Mucosa of descending colon (tissue), 3 donors: ENCODE data around the gene ATAD3B. TPM values are rescaled to one million over a fixed set of nuclear protein-coding genes. Genes with fewer than 3 reads are reported as not detected.

Experiments
- ATAC-seq: fragments of 200-7000 bp; cut with Tn5 transposase; one replicate; pipeline ENCODE4 v1.9.1; 2020; ENCODE audit warnings: mild to moderate bottlenecking, moderate library complexity
- DNase-seq, 3 donors: peaks; one replicate each; pipeline ENCODE4 v3.0.0-alpha.2; 2020
- H3K36me3 ChIP-seq: fragments of 200-600 bp; one replicate; pipeline ENCODE4 v1.8.0; 2021; ENCODE audit warnings: low read depth, mild to moderate bottlenecking
- H3K4me1 ChIP-seq: fragments of 200-600 bp; one replicate; pipeline ENCODE4 v1.8.0; 2021; ENCODE audit warnings: low read depth, mild to moderate bottlenecking
- H3K4me3 ChIP-seq: fragments of 200-600 bp; one replicate; pipeline ENCODE4 v1.8.0; 2021; ENCODE audit warnings: mild to moderate bottlenecking
- H3K9me3 ChIP-seq: fragments of 200-600 bp; one replicate; pipeline ENCODE4 v1.8.0; 2021; ENCODE audit warnings: mild to moderate bottlenecking
- intact Hi-C, 2 donors: fragments of 100-400 bp; cut with DNase I in 1 of 2; cut with micrococcal nuclease in 1 of 2; formaldehyde crosslinking; loops; one replicate each; pipeline versions ENCODE4 v1.11.0 to v1.11.1; 2022; cut with DNase I, micrococcal nuclease
- total RNA-seq, 3 donors: library from RNA; stranded (reverse); fragmentation: NEBNext Ultra II Directional in 2 of 3; extraction: Animal tissue kit (Norgen Biotek cat#: 25700) in 2 of 3; gene quantifications; one replicate each; pipeline versions ENCODE4 v1.2.1 to v1.2.4, GENCODE V29; 2021 to 2023
- TF ChIP-seq, protein P1 (sequence below): fragments of 200-600 bp; IDR thresholded peaks from one replicate; pipeline ENCODE4 v1.8.0; 2022; ENCODE audit warnings: antibody characterized with exemption, mild to moderate bottlenecking
- donor health status: DM: no; HTN: no; CAD: no; lungs with moderate emphysema.
- donor health status: DM: no; HTN: no; CAD: no.
- donor health status: DM: no; HTN: yes; CAD: no.

ATAD3B gene
- total RNA-seq, 3 donors from 2014 or later: 22.8 to 30.9 (median 25.4) TPM

DNA sequence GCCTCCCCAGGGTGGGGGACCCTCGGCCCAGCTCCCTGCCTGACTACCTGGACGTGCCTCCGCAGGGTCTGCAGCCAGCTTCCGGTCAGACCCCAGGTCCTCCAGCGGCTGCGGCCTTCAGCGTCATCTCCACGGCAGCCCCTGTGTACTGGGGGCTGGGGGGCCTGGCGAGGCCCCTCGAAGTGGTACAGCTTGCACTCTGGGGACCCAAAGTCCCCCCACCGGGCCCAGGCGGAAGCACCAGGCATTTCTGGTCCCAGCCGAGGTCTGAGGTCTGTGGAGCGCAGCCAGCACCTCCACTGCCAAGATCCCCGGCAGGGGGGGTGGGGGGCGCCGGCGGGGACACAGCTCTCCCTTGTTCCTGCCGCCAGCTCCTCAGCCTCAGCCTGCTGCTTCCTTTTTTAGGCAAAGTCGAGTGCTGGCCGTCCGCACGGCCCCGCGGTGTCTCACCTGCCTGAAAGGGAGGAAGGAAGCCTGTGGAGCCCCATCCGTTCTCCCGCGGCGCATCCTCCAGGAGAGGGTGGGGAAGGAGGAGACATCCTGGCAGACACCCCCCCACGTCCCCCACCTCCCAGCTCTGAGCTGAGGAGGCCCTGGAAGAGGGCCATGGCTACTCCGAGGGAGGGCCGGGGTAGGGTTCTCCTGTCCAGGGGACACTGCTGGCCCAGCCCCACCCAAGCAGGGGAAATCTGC lies 37.3 kb upstream of the ATAD3B start:
- H3K9me3 ChIP-seq: no peaks in the 10 kb centered on the region
- no peaks in the 10 kb centered on the region for H3K36me3 ChIP-seq
- TF ChIP-seq, protein P1, sequence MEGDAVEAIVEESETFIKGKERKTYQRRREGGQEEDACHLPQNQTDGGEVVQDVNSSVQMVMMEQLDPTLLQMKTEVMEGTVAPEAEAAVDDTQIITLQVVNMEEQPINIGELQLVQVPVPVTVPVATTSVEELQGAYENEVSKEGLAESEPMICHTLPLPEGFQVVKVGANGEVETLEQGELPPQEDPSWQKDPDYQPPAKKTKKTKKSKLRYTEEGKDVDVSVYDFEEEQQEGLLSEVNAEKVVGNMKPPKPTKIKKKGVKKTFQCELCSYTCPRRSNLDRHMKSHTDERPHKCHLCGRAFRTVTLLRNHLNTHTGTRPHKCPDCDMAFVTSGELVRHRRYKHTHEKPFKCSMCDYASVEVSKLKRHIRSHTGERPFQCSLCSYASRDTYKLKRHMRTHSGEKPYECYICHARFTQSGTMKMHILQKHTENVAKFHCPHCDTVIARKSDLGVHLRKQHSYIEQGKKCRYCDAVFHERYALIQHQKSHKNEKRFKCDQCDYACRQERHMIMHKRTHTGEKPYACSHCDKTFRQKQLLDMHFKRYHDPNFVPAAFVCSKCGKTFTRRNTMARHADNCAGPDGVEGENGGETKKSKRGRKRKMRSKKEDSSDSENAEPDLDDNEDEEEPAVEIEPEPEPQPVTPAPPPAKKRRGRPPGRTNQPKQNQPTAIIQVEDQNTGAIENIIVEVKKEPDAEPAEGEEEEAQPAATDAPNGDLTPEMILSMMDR: no peak
- DNase-seq: peak; percentile 39 to 69 (median 67)
- no peak overlapping the region for H3K4me3 ChIP-seq
- ATAC-seq: no peak
- intact Hi-C loops: no loop called here
- peaks cover 68% of the 10 kb centered on the region for H3K4me1 ChIP-seq

DNA sequence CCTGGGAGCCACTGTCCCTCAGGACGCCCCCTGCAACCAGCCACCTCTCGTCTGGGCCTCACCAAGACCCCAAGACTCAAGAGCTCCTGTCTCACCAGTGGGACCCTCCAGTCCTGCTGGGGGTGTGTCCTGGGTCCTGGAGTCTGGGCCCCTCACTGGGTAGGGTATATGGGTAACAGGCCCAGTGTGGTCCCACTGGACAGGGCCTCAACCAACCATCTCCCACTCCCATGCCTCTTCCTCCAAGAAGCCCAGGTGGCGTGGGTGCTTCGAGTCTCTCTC lies 36.8 kb upstream of the ATAD3B start:
- ATAC-seq (no peak), DNase-seq (peak in 1 of 3 donors; percentile 8)
- H3K4me3 ChIP-seq: no peak overlapping the region
- H3K9me3 ChIP-seq: no peaks in the 10 kb centered on the region
- TF ChIP-seq, protein P1: no peak
- H3K4me1 ChIP-seq: peaks cover 65% of the 10 kb centered on the region
- no peaks in the 10 kb centered on the region for H3K36me3 ChIP-seq
- intact Hi-C loops: no loop called here

DNA sequence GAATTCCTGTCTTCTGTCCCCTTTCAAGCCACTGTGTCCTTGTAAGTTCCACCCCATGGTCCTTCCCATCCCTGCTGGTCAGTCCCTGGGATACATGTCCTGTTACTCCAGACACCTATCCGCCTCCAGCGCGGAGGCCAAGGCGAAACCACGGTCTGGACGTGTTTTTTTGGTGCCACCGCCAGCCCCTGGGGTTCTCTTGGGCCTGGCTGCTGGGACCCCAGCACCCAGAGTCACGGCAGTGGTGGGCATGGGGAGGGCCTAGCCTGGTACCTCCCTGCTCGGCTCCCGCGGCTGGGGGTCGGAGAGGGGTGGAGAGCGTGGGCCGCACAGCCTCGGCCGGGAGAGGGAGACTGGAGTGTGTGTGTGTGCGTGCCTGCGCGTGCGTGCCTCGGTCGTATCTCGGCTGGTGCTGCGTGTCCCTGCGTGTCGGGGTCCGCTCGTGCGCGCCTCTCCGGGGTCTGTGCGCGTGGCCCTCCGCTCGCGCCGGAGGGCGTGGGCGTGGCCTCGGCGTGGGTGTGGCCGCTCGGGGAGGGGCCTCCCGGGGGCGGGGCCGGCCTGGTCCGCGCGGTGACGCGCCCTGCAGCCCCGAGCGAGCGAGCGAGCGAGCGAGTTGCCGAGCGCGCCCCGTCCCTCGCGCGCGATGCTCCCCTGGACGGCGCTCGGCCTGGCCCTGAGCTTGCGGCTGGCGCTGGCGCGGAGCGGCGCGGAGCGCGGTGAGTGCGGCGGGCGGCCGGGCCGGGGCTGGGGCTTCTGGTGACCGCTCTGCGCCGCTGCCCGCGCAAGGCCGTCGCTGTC lies 36.3 kb upstream of the ATAD3B start, which contains the start of gene VWA1:
TSS of gene VWA1 (plus strand) at position 585 of the 798 bp plus-strand sequence. CDS start at position 644, 59 bp downstream.
- DNase-seq: peak; percentile 80 to 89 (median 84)

DNA sequence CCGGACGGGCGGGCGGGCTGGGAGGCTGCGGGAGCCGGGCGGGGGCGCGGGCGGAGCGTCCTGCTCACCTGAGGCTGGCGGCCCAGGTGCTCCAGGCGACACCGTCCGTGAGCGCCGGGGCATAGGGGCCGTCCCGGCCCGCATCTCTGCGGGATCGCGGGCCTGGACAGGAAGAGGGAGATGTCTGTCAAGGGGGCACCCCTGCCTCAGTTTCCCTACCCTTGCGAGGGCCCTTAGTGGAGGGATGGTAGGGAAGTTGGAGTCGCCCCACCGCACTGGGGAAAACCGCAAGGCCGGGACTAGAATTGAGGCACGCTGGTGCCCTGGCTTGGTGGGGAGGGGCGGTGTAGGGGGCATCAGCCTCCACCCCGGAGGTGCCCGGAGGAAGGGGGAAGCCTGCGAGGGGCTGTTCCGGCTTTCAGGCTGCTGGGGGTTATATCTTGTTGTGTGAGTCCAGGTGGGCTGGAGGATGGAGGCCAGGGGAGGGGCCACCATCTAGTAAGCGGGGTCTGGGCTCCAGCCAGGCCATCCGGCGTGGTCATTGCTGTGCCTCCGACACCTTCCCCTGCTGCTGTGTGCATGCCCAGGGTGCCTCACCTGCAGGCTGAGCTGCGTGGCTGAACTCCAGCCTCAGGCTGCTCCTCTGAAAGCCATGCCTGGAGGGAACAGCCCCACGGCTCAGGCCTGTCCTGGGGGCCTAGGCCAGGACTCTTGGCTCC lies 35.5 kb upstream of the ATAD3B start:
- intact Hi-C loops: no loop called here
- Histone ChIP-seq H3K36me3 (no peaks in the 10 kb centered on the region), H3K4me3 (peak overlapping the region; percentile 17), H3K9me3 (no peaks in the 10 kb centered on the region), H3K4me1 (peaks cover 63% of the 10 kb centered on the region)
- DNase-seq (peak; percentile 12 to 49 (median 47)), ATAC-seq (no peak)
- TF ChIP-seq, protein P1: no peak

More for the DNA sequence above, 36.3 kb upstream of the ATAD3B start, which contains the start of gene VWA1:
- ATAC-seq: peak; percentile 63
- TF ChIP-seq, protein P1: no peak
- H3K9me3 ChIP-seq: no peaks in the 10 kb centered on the region
- no peaks in the 10 kb centered on the region for H3K36me3 ChIP-seq
- H3K4me3 ChIP-seq: peak within 1 kb of the TSS; percentile 17
- intact Hi-C loops: no loop called here
- peaks cover 63% of the 10 kb centered on the region for H3K4me1 ChIP-seq

DNA sequence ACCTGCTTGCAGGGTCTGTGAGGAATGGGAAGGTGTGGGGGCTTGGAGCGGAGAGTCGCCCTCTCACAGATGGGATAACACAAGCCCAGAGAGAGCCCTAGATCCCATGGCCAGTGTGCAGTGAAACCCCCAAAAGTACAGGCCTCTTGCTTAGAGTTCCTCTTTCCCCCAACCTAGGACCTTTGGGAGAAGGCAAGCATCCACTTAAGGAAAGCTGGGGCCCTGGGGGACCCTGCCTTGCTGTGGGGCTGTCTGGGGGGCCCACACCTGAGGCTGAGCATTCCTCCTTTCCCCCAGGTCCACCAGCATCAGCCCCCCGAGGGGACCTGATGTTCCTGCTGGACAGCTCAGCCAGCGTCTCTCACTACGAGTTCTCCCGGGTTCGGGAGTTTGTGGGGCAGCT lies 34.9 kb upstream of the ATAD3B start:
- DNase-seq (no peak), ATAC-seq (no peak)
- intact Hi-C loops: no loop called here
- TF ChIP-seq, protein P1: no peak
- no peak overlapping the region for H3K4me3 ChIP-seq
- H3K36me3 ChIP-seq: no peaks in the 10 kb centered on the region
- peaks cover 62% of the 10 kb centered on the region for H3K4me1 ChIP-seq
- no peaks in the 10 kb centered on the region for H3K9me3 ChIP-seq
